Fibroblast of skin of left quadriceps (primary cell): ENCODE results near the gene ZNF232.
"Not testable (repeated sequence)": the region's sequence is repeated elsewhere in the genome, so short reads cannot be mapped to it uniquely, and the experiment has no call there.

Experiments used
- DNase-seq, 2 experiments: peaks; one replicate each; pipeline ENCODE4 v3.0.0-alpha.2; 2013; ENCODE audit warnings: low read depth in 2 of 2

ZNF232 gene

GRCh38 chr17:5111402-5112204 lies at the start of gene ZNF232:
Gene ZNF232 (minus strand): TSS chr17:5111878. CDS start chr17:5111822, 56 bp downstream.
- peak; percentile 79 for DNase-seq

DNA sequence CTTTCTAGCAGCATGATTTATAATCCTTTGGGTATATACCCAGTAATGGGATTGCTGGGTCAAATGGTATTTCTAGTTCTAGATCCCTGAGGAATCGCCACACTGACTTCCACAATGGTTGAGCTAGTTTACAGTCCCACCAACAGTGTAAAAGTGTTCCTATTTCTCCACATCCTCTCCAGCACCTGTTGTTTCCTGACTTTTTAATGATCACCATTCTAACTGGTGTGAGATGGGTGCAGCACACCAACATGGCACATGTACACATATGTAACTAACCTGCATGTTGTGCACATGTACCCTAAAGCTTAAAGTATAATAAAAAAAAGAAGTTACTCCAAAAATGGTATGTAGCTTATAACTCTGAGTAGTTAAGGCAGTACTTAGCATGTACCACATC lies 49.0 kb upstream of the ZNF232 start:
- DNase-seq: not testable (repeated sequence)

DNA sequence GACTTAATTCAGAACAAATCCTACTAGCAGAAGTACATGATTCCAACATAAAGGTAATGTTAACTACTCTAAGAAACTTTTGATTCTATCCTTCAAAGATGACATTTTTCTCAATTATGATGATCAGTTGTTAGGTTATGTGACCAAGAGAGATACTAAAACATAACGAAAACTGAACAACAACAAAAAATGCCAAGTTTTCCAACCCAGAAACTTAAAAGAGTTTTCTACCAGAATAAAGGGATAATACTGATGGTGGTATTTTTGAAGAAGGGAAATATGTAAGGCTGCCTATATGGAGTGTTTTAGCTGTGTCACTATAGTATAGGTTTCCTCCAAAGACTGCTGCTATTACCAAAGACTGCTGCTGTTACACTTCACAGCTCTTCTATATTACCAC lies 34.4 kb upstream of the ZNF232 start:
- not testable (repeated sequence) for DNase-seq

DNA sequence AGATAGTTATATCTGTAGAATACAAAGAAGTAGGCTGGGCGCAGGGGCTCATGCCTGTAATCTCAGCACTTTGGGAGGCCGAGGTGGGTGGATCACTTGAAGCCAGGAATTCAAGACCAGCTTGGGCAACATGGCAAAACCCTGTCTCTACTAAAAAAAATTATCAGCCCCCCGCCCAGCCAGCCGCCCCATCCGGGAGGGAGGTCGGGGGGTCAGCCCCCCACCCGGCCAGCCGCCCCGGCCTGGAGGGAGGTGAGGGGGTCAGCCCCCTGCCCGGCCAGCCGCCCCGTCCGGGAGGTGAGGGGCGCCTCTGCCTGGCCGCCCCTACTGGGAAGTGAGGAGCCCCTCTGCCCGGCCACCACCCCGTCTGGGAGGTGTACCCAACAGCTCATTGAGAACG lies 31.2 kb upstream of the ZNF232 start:
- not testable (repeated sequence) for DNase-seq

- DNase-seq: no peak
Measured at GRCh38 chr17:5139458-5139732, 27.7 kb upstream of the ZNF232 start.

DNA sequence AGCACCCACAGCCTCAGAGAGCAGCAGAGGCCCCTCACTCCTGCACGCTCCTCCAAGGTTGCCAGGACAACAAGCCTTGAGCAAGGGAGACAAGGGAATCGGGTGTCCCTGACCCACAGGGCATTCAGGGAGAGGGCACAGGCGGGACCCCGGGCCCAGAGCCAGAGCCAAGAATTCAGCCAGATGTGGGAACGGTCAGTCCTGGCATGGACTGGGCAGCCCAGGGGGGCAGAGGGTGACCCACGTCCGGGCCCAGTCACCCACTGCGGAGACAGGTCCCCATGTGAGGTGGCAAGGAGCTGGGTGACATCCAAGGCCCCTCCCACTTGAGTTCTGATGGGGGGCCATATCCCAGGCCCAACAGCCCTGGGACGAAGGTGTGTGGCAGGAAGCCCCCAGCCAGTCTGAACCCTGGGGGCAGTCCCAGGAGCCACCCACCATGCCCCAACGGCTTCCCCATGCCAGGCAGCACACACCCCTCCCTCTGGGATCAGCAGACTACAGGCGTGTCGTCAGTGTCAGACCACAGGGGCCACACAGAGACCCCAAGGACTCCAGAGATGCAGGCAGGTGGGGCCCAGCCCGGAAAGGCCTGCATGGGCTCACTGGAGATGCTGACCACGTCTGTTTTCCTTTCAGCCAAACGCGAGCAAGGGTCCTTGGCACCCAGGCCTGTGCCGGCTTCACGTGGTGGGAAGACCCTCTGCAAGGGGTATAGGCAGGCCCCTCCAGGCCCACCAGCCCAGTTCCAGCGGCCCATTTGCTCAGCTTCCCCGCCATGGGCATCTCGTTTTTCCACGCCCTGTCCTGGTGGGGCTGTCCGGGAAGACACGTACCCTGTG lies 27.2 kb upstream of the ZNF232 start:
- no peak for DNase-seq

DNA sequence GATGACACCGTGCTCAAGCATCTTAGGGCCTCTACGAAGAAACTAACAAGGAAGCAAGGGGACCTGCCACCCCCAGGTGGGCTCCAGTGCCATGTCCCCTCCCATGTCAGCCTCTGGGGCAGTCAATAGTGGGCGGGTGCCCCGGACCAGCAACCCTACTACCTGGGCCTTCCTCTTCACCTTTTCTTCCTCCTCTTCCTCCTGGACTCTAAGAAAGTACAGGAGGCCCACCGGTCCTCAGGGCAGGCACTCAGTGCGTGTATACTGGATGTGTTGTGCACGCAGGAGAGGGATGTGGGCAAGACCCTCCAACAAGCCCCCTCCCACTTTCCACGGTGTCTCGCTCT lies 26.5 kb upstream of the ZNF232 start:
- not testable (repeated sequence) for DNase-seq

GRCh38 chr17:5137511-5138197 lies 26.0 kb upstream of the ZNF232 start:
- not testable (repeated sequence) for DNase-seq

DNA sequence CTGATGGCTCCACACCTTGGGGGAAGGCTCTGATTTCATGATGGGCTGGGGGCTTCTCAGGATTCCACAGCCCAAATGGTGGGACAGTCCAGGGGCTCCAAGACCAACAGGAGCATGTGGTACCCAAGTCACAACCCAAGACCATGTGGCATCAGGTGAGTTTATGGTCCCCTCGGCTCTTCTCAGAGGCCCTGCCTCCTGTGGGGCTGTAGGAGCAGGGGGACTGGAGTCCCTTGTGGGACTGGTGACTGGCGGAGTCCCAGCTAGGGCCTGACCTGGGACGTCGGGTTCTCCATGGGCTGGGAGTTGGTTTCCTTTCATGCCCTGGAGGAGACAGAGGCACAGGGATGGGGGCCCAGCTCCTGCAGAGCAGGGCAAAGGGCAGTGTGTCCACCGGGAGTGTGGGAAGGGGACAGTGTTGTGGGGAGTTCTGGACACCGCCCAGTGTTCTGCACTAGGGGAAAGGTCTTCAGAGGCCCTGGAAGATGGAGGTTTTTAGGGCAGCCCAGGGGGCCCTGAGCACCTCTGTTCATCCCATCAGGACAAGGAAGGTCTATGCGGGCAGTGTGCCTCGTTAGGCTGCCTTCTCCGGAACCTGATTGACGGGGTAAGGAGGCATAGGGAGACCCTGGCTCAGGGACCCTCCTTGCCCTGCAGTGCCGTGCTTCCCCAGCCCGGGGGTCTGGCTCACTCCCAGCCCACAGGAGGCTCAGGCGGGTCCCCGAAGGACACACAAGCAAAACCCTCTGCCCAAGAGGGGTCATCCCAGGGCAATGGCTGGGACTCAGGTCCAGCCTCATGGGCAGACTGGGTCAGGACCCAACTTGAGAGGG lies 25.1 kb upstream of the ZNF232 start:
- not testable (repeated sequence) for DNase-seq

- DNase-seq: no peak
Measured at GRCh38 chr17:5135726-5136579, 24.3 kb upstream of the ZNF232 start.

DNA sequence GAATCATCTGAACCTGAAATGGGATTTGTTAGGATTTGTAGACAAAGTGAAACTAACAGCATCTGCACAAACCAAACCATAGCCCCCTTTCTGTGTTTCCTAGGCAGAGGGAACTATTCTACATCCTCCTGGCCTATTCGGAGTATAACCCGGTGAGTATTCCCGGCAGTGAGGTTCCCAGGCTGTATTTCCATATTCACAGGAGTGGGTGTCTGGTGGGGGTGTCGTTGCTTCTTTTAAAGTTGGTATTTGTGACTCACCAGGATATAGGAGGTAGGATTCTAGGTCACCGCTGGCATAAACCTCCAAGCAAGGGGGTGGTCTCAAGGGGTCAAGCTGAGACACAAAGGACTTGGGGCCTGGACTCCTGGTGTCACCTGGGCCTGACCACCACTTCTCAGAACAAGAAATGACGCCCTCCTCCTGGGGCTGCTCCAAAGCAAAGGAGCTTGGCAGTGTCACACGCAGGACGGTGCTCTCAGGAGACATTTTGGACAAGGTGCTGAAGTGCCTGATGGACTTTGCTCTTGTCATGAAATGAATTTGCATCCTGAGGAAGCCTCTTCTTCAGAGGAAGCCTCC lies 23.5 kb upstream of the ZNF232 start:
- DNase-seq: not testable (repeated sequence)

DNA sequence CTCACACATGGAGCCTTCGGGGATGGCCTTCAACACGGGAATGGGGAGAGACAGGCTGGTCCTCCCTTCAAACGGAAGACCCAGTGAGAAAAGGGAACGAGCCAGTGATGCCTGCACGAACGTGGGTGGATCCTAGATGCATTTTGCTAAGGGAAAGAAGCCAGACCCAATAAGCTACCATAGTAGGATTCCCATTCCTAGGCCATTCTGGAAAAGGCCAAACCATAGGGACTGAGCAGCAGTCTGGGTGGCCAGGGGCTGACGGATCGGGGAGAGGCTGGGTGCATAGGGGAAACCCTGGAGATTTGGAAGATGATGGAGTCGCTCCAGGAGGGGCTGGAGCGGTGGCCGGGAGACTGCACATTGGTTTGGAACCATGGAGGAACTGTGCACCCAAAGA lies 22.9 kb upstream of the ZNF232 start:
- DNase-seq: not testable (repeated sequence)

DNA sequence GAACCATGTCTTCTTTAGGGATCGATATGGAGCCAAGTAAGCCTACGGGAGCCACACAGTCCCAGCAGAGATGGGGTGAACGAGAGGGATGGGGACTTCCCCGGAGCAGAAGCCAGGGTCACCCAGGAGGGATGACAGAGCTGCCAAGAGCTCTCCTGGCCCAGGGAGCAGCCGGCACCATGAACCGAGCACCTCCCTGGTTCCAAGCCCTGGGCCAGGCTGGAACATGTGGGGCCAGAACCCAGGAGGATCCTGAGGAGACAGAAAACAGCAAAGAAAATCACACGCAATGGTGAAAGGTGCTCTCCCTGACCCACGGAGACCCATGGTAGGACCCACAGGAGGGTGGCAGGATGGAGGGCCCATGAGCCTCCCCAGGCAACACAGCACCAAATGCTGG lies 22.3 kb upstream of the ZNF232 start:
- DNase-seq: not testable (repeated sequence)

GRCh38 chr17:5133311-5133710 lies 21.6 kb upstream of the ZNF232 start:
- DNase-seq: no peak

DNA sequence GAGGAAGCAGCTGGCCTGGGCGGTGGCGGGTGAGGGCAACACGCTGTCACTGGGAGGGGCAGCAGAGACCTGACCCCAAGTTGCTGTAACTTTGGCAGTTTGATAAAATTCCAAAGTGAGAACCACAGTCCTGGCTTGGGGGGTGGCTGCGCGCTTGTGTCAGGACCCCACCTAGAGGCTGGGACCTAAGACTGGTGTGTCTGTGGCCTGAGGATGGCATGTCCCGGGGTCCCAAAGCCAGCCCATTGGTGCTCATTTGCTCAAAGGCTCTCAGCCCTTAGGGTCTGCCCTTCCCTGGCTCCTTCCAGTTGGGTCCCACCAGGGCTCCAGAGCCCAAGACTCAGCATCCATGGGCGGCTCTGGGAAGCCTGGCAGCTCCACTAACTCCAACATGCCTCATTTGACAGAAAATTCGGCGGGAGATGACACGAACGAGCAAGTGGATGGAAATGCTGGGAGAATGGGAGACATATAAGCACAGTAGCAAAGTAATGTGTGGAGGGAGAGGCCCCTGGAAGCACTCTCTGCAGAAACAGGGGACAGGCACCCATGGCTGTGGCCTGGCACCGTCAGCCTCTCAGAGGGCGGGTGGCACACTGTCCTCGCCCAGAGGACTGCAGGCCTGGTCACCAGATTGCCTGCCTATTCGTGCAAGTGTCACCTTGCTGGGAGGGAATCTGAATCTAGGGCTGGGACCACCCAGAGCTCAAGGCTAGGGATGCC lies 21.0 kb upstream of the ZNF232 start:
- DNase-seq: not testable (repeated sequence)

- not testable (repeated sequence) for DNase-seq
Measured at GRCh38 chr17:5131799-5132502, 20.3 kb upstream of the ZNF232 start.

DNA sequence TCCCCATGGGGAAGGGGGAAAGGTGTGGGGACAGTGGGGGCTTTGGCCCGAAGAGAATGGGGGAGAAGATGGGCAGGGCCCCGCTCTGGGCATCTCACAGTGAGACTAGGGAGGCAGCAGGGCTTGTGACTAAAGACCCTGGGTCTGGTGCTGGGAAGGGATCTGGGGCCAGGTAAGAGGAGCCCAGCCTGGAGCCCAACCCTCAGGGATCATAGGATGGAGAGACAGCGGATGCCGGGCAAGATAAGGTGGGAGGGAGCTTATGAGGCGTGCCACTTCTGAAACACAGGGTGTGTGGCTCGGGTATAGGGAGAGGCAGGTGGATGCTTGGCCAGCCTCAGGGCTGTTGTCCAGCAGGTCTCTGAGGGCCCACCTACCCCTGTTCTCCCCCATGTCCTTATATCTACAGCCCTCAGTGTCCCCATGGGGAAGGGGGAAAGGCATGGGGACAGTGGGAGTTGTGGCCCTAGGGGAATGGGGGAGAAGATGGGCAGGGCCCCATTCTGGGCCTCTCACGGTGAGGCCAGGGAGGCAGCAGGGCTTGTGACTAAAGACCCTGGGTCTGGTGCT lies 19.6 kb upstream of the ZNF232 start:
- DNase-seq: no peak

- not testable (repeated sequence) for DNase-seq
Measured at GRCh38 chr17:5130687-5131086, 19.0 kb upstream of the ZNF232 start.

DNA sequence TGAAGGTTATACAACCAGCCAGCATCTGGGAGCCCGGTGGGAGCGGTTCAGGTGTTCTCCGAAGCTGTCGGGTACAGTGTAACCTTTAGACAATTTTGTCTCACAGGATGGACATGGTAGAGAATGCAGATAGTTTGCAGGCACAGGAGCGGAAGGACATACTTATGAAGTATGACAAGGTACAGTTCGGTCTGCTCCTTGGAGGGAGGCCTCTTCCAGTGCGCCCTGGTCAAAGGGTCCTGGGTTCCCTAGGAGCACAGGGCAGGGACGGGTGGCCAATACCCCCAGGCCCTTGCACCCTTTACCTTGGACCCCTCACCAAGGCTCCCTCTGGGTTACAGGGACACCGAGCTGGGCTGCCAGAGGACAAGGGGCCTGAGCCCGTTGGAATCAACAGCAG lies 18.6 kb upstream of the ZNF232 start:
- DNase-seq: not testable (repeated sequence)
